ENCODE data around the gene MMP25. TPM values are rescaled to one million over a fixed set of nuclear protein-coding genes. Genes with fewer than 3 reads are reported as not detected.

Gene MMP25
- total RNA-seq, 1 donor from 2014 or later, result 12.8 TPM

- H3K4me1 ChIP-seq, result peaks cover 24% of the 10 kb centered on the region
- peak overlapping the region; percentile 81 for H3K27ac ChIP-seq
- no peaks in the 10 kb centered on the region for H3K36me3 ChIP-seq
- H3K4me3 ChIP-seq, result no peak overlapping the region
- no peak for DNase-seq
- ATAC-seq, result peak; percentile 75
- intact Hi-C loops (cut with DNase I), result no loop called here
- peaks cover 7% of the 10 kb centered on the region for H3K27me3 ChIP-seq
- H3K9me3 ChIP-seq, result no peaks in the 10 kb centered on the region
- no peak for TF ChIP-seq CTCF (IDR thresholded peaks at IDR 0.05)
These were observed 42.1 kb downstream of the MMP25 start for GRCh38 chr16:3088450-3088849.

- Histone ChIP-seq H3K9me3 (no peaks in the 10 kb centered on the region), H3K36me3 (no peaks in the 10 kb centered on the region), H3K27ac (peak overlapping the region; percentile 65), H3K4me1 (peaks cover 24% of the 10 kb centered on the region), H3K4me3 (no peak overlapping the region), H3K27me3 (peaks cover 7% of the 10 kb centered on the region)
- no peak for DNase-seq
- TF ChIP-seq CTCF (IDR thresholded peaks at IDR 0.05), result no peak
- peak; percentile 74 for ATAC-seq
- intact Hi-C loops (cut with DNase I), result no loop called here
These were observed 42.8 kb downstream of the MMP25 start for GRCh38 chr16:3088925-3089716.

- Histone ChIP-seq H3K27me3 (peaks cover 7% of the 10 kb centered on the region), H3K9me3 (no peaks in the 10 kb centered on the region), H3K36me3 (no peaks in the 10 kb centered on the region), H3K4me1 (peaks cover 24% of the 10 kb centered on the region), H3K27ac (no peak overlapping the region), H3K4me3 (no peak overlapping the region)
- DNase-seq, result no peak
- TF ChIP-seq CTCF (IDR thresholded peaks at IDR 0.05), result no peak
- ATAC-seq, result no peak
- intact Hi-C loops (cut with DNase I), result no loop called here
These were observed 43.6 kb downstream of the MMP25 start for GRCh38 chr16:3089717-3090592.

- Histone ChIP-seq H3K9me3 (no peaks in the 10 kb centered on the region), H3K27me3 (peaks cover 7% of the 10 kb centered on the region), H3K27ac (no peak overlapping the region), H3K36me3 (no peaks in the 10 kb centered on the region), H3K4me3 (no peak overlapping the region), H3K4me1 (peaks cover 24% of the 10 kb centered on the region)
- intact Hi-C loops (cut with DNase I), result no loop called here
- TF ChIP-seq CTCF (IDR thresholded peaks at IDR 0.05), result no peak
- ATAC-seq (no peak), DNase-seq (no peak)
These were observed 45.2 kb downstream of the MMP25 start for GRCh38 chr16:3091551-3091950.

GRCh38 chr16:3092501-3092941, 46.2 kb downstream of the MMP25 start:
- no peaks in the 10 kb centered on the region for H3K36me3 ChIP-seq
- H3K4me1 ChIP-seq, result peaks cover 15% of the 10 kb centered on the region
- H3K27ac ChIP-seq, result no peak overlapping the region
- H3K27me3 ChIP-seq, result peaks cover 7% of the 10 kb centered on the region
- no peak for ATAC-seq
- no peak for TF ChIP-seq CTCF (IDR thresholded peaks at IDR 0.05)
- H3K9me3 ChIP-seq, result no peaks in the 10 kb centered on the region
- no peak overlapping the region for H3K4me3 ChIP-seq
- no peak for DNase-seq
- intact Hi-C loops (cut with DNase I), result no loop called here
